GM12878 (cell line): Measurements from ENCODE around the gene TIGAR. TPM values are rescaled to one million over a fixed set of nuclear protein-coding genes. Genes with fewer than 3 reads are reported as not detected.

Source experiments
- ATAC-seq: fragments of 200-7000 bp; cut with Tn5 transposase; 3 replicates; pipeline ENCODE4 v1.9.1; 2020; ENCODE audit warnings: mild to moderate bottlenecking, moderate library complexity
- BruUV-seq: library from RNA; stranded (reverse); fragments of 400-500 nt; replicated peaks from 2 replicates; lab custom pipeline; 2021; lab: Mats Ljungman, UMichigan
- CTCF ChIA-PET: fragments of 300-600 bp; sonication (Branson Sonifier 250); formaldehyde crosslinking; extraction: SDS; loops from one replicate; lab custom pipeline; 2021; ENCODE audit warnings: inconsistent platforms; lab: Yijun Ruan, JAX
- POLR2A ChIA-PET: fragments of 350-600 bp; formaldehyde crosslinking; extraction: SDS; loops from one replicate; lab custom pipeline; 2021; ENCODE audit warnings: inconsistent platforms; lab: Charles Lee
- RAD21 ChIA-PET: fragments of 300-600 bp; sonication (Branson Sonifier 250); formaldehyde crosslinking; loops from one replicate; lab custom pipeline; 2023; ENCODE audit warnings: antibody characterized with exemption; ENCODE audit not compliant: unreplicated experiment; lab: Charles Lee
- SMC1A ChIA-PET: fragments of 300-600 bp; sonication (Branson Sonifier 250); formaldehyde crosslinking; loops from one replicate; lab custom pipeline; 2023; ENCODE audit not compliant: unreplicated experiment, uncharacterized antibody; lab: Charles Lee
- DNase-seq: peaks from one replicate; pipeline ENCODE4 v3.0.0-alpha.2; 2011; ENCODE audit warnings: low read depth, low spot score
- FAIRE-seq: peaks from 3 replicates; lab custom pipeline; 2011; peaks lifted over from hg19 to GRCh38; lab: Jason Lieb, UNC
- H2AFZ ChIP-seq: 2 replicates; pipeline ENCODE4 v1.6.0; 2011; ENCODE audit warnings: low read depth, low read length, control low read depth; ENCODE audit not compliant: control insufficient read depth
- H3K27ac ChIP-seq: 2 replicates; pipeline ENCODE4 v1.5.1; 2011; ENCODE audit warnings: control low read depth; ENCODE audit not compliant: control insufficient read depth, insufficient read depth
- H3K27me3 ChIP-seq, 2 experiments: replicated peaks in 1 of 2; 2 replicates each; pipeline versions ENCODE4 v1.6.0 to v1.6.1; 2011; ENCODE audit warnings: low read length in 1 of 2; ENCODE audit not compliant: control insufficient read depth in 2 of 2, insufficient read depth in 2 of 2
- H3K36me3 ChIP-seq, 2 experiments: 2 replicates each; pipeline ENCODE4 v1.5.1; 2011; ENCODE audit warnings: low read length in 1 of 2; ENCODE audit not compliant: control insufficient read depth in 2 of 2, insufficient read depth in 2 of 2
- H3K4me1 ChIP-seq: 2 replicates; pipeline ENCODE4 v1.6.1; 2011; ENCODE audit warnings: mild to moderate bottlenecking, low read length, moderate library complexity, mixed read lengths; ENCODE audit not compliant: control insufficient read depth, insufficient read depth
- H3K4me2 ChIP-seq: 2 replicates; pipeline ENCODE4 v1.6.0; 2011; ENCODE audit warnings: control low read depth; ENCODE audit not compliant: control insufficient read depth, insufficient read depth
- H3K4me3 ChIP-seq: fragments of 200-600 bp; sonication (generic); 2 replicates; pipeline ENCODE4 v1.5.1; 2016
- H3K79me2 ChIP-seq: 2 replicates; pipeline ENCODE4 v1.6.0; 2011; ENCODE audit warnings: low read length; ENCODE audit not compliant: control insufficient read depth, insufficient read depth
- H3K9ac ChIP-seq: 2 replicates; pipeline ENCODE4 v1.8.0; 2011; ENCODE audit warnings: low read length, control low read depth, mixed read lengths; ENCODE audit not compliant: control insufficient read depth, insufficient read depth
- H3K9me3 ChIP-seq: replicated peaks from 3 replicates; pipeline ENCODE4 v1.5.1; 2011; ENCODE audit warnings: mild to moderate bottlenecking, low read length; ENCODE audit not compliant: control insufficient read depth, insufficient read depth
- H4K20me1 ChIP-seq: 2 replicates; pipeline ENCODE4 v1.6.0; 2011; ENCODE audit not compliant: control insufficient read depth, insufficient read depth
- FOXK2 ChIP-seq: fragments of 450-650 bp; IDR thresholded peaks from 2 replicates; pipeline ENCODE4 v1.6.1; 2017; ENCODE audit warnings: mild to moderate bottlenecking, moderate library complexity
- KAT2A ChIP-seq: conservative IDR thresholded peaks from 2 replicates; pipeline ENCODE4 v1.6.1; 2011; ENCODE audit warnings: low read depth, low read length; ENCODE audit not compliant: control insufficient read depth
- POLR2AphosphoS5 ChIP-seq: IDR thresholded peaks from 2 replicates; pipeline ENCODE4 v1.6.1; 2011; ENCODE audit warnings: mild to moderate bottlenecking, low read length, inconsistent platforms
- WGBS: methylation state at CpG from one replicate; pipeline ENCODE4 v1.1.6; 2016; ENCODE audit warnings: low lambda C conversion rate; ENCODE audit not compliant: insufficient replicate concordance, insufficient coverage; ENCODE audit errors: missing lambda C conversion rate; 5-methylcytosine and 5-hydroxymethylcytosine counted together
- in situ Hi-C: fragments of 300-500 bp; cut with MboI; formaldehyde crosslinking; loops from 9 replicates; pipeline ENCODE4 v1.14.3; 2018; ENCODE audit warnings: mixed read lengths
- intact Hi-C: fragments of 100-400 bp; cut with micrococcal nuclease; formaldehyde crosslinking; loops from one replicate; pipeline ENCODE4 v1.14.2; 2022; ENCODE audit not compliant: unreplicated experiment
- polyA plus RNA-seq, 11 experiments: library from polyadenylated mRNA; depleted of rRNA in 4 of 11; unstranded in 6 of 11; stranded (reverse) in 5 of 11; fragments of >200 nt; fragmentation: Nextera tagmentation in 4 of 11; fragmentation: Illumina TruSeq in 1 of 11; extraction: Ambion mirVana in 4 of 11; extraction: Trizol in 1 of 11; gene quantifications; 1 replicate in 1 of 11; 2 replicates in 10 of 11; pipeline versions ENCODE4 v1.2.1 to v1.2.3, GENCODE V29; 2011 to 2016; ENCODE audit warnings: inconsistent platforms in 2 of 11, missing spikeins in 2 of 11, low read depth in 1 of 11
- total RNA-seq, 4 experiments: library from RNA; depleted of rRNA in 3 of 4; stranded (reverse); fragments of >200 nt in 3 of 4; fragmentation: Illumina TruSeq in 1 of 4; extraction: Trizol in 1 of 4; gene quantifications; 2 replicates each; pipeline versions ENCODE4 v1.2.1 to v1.2.3, GENCODE V29; 2013 to 2021

TIGAR gene
- total and polyA plus RNA-seq, 10 of the 15 experiments (the other 5 are each of a cell fraction or from before 2014, with no cell fraction given): 7.6 to 45.7 (median 16.5) TPM

DNA sequence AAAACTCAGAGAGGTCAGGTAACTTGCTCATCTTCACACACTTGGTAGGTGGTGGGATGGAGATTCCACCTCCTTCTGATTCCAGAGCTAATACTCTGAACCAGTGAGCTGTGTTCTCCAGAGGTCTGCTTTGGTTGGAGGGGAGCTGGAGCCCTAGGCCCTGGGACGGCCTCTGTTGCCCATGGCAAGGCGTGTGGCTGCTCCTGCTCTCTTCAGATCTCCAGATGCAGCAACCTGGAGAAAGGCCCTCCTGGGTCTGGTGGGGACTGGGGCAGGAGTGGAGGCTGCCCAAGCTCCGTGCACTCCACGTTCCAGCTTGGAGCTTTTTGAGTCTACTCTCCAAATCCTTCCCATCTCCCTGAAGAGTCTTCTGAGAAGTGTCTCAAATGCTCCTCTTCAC lies 36.7 kb upstream of the TIGAR start:
- Histone ChIP-seq H3K27me3 (no peaks in the 10 kb centered on the region), H3K4me2 (no peak overlapping the region), H3K9ac (no peak overlapping the region), H3K9me3 (no peaks in the 10 kb centered on the region), H4K20me1 (peaks cover 27% of the 10 kb centered on the region), H3K79me2 (peaks cover 85% of the 10 kb centered on the region), H3K4me3 (no peak overlapping the region), H3K4me1 (peaks cover 21% of the 10 kb centered on the region), H2AFZ (no peak overlapping the region), H3K36me3 (peaks cover 68 to 75% of the 10 kb centered on the region in 2 experiments), H3K27ac (no peak overlapping the region)
- DNase-seq: no peak
- 98% methylated on average over 4 of the region's 4 CpGs for WGBS
- ChIA-PET POLR2A (interaction anchor here (0.6 kb wide), 1 partner anchor 30 kb away, joined by 9 read pairs; no protein-coding TSS in a partner anchor), RAD21 (no interaction called here), CTCF (interaction anchor here (3.6 kb wide), 1 partner anchor 399 kb away, joined by 13 read pairs; no protein-coding TSS in a partner anchor), SMC1A (interaction anchor here (1.1 kb wide), 1 partner anchor 177 kb away, joined by 3 read pairs; no protein-coding TSS in a partner anchor)
- TF ChIP-seq POLR2AphosphoS5 (peak; percentile 49), FOXK2 (no peak)
- intact Hi-C loops (no loop called here), in situ Hi-C loops (no loop called here)
- FAIRE-seq: no peak
- BruUV-seq: no TSS peak
- ATAC-seq: no peak

GRCh38 chr12:4285070-4285469 lies 35.9 kb upstream of the TIGAR start:
- POLR2A ChIA-PET: interaction anchor here (1.1 kb wide), 1 partner anchor 23 kb away, joined by 3 read pairs; no protein-coding TSS in a partner anchor
- intact Hi-C loops: no loop called here

More at GRCh38 chr12:4285070-4285469, 35.9 kb upstream of the TIGAR start:
- TF ChIP-seq KAT2A: no peak
- no peak overlapping the region for H2AFZ ChIP-seq
- ChIA-PET SMC1A (no interaction called here), CTCF (interaction anchor here (3.6 kb wide), 1 partner anchor 400 kb away, joined by 13 read pairs; no protein-coding TSS in a partner anchor), RAD21 (no interaction called here)
- H3K27ac ChIP-seq: no peak overlapping the region
- H3K4me1 ChIP-seq: peaks cover 21% of the 10 kb centered on the region
- BruUV-seq: no TSS peak
- H3K4me3 ChIP-seq: no peak overlapping the region
- 89% methylated on average over 8 of the region's 8 CpGs for WGBS
- peaks cover 21% of the 10 kb centered on the region for H4K20me1 ChIP-seq
- H3K9me3 ChIP-seq: no peaks in the 10 kb centered on the region
- no peak overlapping the region for H3K4me2 ChIP-seq
- in situ Hi-C loops: no loop called here
- peaks cover 71 to 73% of the 10 kb centered on the region in 2 experiments for H3K36me3 ChIP-seq
- FAIRE-seq (no peak), DNase-seq (no peak), ATAC-seq (no peak)
- peaks cover 80% of the 10 kb centered on the region for H3K79me2 ChIP-seq
- no peaks in the 10 kb centered on the region for H3K27me3 ChIP-seq
- H3K9ac ChIP-seq: no peak overlapping the region
